HUES64 (cell line): ENCODE measurements around the gene GALNT17.

Experiments
- H3K27ac ChIP-seq: 2 replicates; pipeline ENCODE4 v1.7.0; 2013; ENCODE audit warnings: low read depth, low read length, inconsistent platforms
- H3K27me3 ChIP-seq: 2 replicates; pipeline ENCODE4 v1.6.1; 2013; ENCODE audit warnings: mild to moderate bottlenecking, low read length; ENCODE audit not compliant: insufficient read depth
- H3K36me3 ChIP-seq: 2 replicates; pipeline ENCODE4 v1.6.1; 2013; ENCODE audit warnings: mild to moderate bottlenecking, low read length; ENCODE audit not compliant: insufficient read depth
- H3K4me1 ChIP-seq: 2 replicates; pipeline ENCODE4 v1.6.1; 2013; ENCODE audit warnings: mild to moderate bottlenecking, low read length, moderate library complexity; ENCODE audit not compliant: insufficient read depth
- H3K4me3 ChIP-seq: 2 replicates; pipeline ENCODE4 v1.5.1; 2013; ENCODE audit warnings: mild to moderate bottlenecking, low read length, moderate library complexity
- H3K9ac ChIP-seq: 2 replicates; pipeline ENCODE4 v1.6.1; 2013; ENCODE audit warnings: mild to moderate bottlenecking, low read depth, low read length
- H3K9me3 ChIP-seq: 2 replicates; pipeline ENCODE4 v1.6.1; 2013; ENCODE audit warnings: low read depth, low read length; ENCODE audit not compliant: insufficient read depth
- WGBS: fragments of 150-250, 120-280 bp; methylation state at CpG from one replicate; pipeline ENCODE4 v1.1.7; 2013; ENCODE audit warnings: missing lambda C conversion rate; 5-methylcytosine and 5-hydroxymethylcytosine counted together

The GALNT17 gene

DNA sequence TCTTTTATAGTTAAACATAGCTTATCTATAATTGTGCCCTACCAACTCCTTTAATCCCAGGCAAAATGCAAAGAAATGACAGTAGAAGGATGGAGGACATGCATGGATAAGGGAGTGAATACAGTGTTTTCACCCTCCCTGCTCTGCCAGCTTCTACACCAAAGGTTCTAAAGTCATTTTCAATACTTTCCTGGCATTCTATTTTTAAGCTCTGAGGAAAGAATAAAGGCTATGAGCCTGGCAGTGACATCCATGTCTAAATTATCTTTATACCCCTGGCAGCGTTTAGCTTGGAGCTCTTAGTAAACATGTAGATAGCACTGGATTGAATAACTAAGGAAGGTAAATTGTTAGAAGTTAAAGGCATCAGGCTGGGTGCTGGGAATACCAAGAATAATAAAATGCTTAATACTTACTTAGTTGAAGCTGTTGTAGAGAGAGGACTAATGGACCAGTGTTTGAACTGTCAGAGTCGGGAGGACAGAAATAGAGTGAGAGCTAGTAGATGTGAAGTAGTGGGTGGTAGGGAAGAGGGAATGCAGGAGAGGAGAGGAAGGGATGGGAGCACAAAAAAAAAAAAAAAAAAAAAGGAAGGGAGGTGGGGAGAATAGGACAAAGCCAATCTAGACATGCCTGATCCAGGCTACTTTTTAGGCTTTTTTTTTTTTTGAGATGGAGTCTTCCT, 518.9 kb downstream of the GALNT17 start:
- Histone ChIP-seq H3K27ac (no peak overlapping the region), H3K36me3 (peaks cover 3% of the 10 kb centered on the region; the same call in 1 of the 2 replicates), H3K9ac (no peak overlapping the region), H3K27me3 (no peaks in the 10 kb centered on the region), H3K9me3 (peaks cover 7% of the 10 kb centered on the region; the same call in 1 of the 2 replicates), H3K4me1 (peaks cover 26% of the 10 kb centered on the region), H3K4me3 (no peak overlapping the region)
- WGBS: 76% methylated on average over 2 of the region's 2 CpGs

DNA sequence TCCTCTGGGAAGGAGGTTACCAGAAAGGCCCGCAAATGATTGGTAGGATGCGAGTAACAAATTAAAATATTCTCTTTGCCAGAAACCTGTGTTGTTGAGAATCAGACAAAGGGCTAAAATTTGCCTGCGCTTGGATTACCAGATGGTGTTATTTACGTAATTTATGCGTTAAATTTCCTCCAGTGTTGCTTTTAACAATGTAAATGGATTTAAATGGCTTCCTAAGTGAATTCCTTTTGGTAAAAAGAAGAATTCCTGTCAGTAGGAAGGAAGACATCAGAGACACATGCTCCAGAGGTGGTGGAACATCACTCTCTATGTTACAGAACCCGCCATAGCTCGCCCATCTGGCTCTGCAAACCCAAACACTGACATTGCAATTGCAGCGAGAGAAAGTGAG, 520.6 kb downstream of the GALNT17 start:
- peaks cover 26% of the 10 kb centered on the region for H3K4me1 ChIP-seq
- H3K36me3 ChIP-seq: no peaks in the 10 kb centered on the region
- no peak overlapping the region for H3K4me3 ChIP-seq
- no peaks in the 10 kb centered on the region for H3K27me3 ChIP-seq
- 56% methylated on average over 8 of the region's 8 CpGs for WGBS
- H3K9me3 ChIP-seq: peaks cover 7% of the 10 kb centered on the region; the same call in 1 of the 2 replicates
- H3K27ac ChIP-seq: peak overlapping the region; percentile 40; the same call in 1 of the 2 replicates
- H3K9ac ChIP-seq: peak overlapping the region; percentile 10; the same call in 1 of the 2 replicates

DNA sequence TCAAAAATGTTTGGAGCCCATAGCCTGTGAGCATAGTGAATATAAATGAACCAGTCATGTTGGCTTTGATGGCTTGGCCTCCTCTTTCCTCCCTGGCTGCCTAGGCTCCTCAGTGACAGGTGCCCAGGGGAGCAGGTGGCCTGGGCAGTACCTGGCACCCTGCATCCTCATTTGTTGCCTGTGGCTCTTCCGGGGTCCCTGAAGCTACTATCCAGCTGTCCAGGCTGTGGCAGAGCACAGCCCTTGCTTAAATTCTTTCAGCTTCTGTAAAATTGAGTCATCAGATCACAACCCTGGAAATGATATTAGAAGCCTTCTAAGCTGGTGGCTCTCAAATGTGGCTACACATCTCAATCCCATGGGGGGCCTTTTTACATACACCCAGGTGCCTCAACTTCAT, 525.4 kb downstream of the GALNT17 start:
- Histone ChIP-seq H3K27me3 (no peaks in the 10 kb centered on the region), H3K36me3 (no peaks in the 10 kb centered on the region)
- 100% methylated on average over 1 of the region's 1 CpG for WGBS

GRCh38 chr7:71659622-71660021, 527.7 kb downstream of the GALNT17 start:
- H3K4me1 ChIP-seq: 0 out of 2 replicates have a peak, but pooled peaks cover under 1% of the 10 kb centered on the region
- no peak overlapping the region for H3K27ac ChIP-seq
- no peak overlapping the region for H3K9ac ChIP-seq
- no peaks in the 10 kb centered on the region for H3K9me3 ChIP-seq
- WGBS: 94% methylated on average over 2 of the region's 2 CpGs
- no peaks in the 10 kb centered on the region for H3K27me3 ChIP-seq
- no peak overlapping the region for H3K4me3 ChIP-seq
- H3K36me3 ChIP-seq: no peaks in the 10 kb centered on the region

More for the DNA sequence above, 525.4 kb downstream of the GALNT17 start:
- Histone ChIP-seq H3K27ac (no peak overlapping the region), H3K4me3 (no peak overlapping the region), H3K9me3 (no peaks in the 10 kb centered on the region), H3K4me1 (peaks cover 6% of the 10 kb centered on the region), H3K9ac (no peak overlapping the region)

- no peaks in the 10 kb centered on the region for H3K9me3 ChIP-seq
- no peaks in the 10 kb centered on the region for H3K27me3 ChIP-seq
- 94% methylated on average over 1 of the region's 1 CpG for WGBS
- H3K4me3 ChIP-seq: no peak overlapping the region
- no peaks in the 10 kb centered on the region for H3K4me1 ChIP-seq
- H3K27ac ChIP-seq: no peak overlapping the region
- no peaks in the 10 kb centered on the region for H3K36me3 ChIP-seq
- H3K9ac ChIP-seq: no peak overlapping the region
Measured at GRCh38 chr7:71661671-71662224, 529.8 kb downstream of the GALNT17 start.

DNA sequence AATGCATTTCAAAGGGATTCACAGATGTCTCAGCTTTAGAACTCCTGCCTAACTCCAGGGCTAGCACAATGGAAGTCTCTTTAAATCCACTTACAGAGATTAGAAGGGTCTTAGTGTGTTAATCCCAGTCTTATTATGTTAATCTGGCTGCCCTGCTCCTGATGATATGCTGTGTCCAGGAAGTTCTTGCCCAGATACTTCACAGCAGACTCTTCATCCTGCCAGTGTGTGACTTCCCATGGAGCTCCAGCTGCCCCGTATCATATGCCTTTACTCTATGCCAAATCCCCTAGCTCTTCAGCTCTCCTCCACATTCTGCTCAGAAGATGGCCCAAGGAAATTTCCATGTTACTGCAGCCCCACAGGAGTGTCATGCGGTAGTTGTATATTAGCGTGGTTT, 533.8 kb downstream of the GALNT17 start:
- H3K9ac ChIP-seq: no peak overlapping the region
- H3K36me3 ChIP-seq: no peaks in the 10 kb centered on the region
- H3K4me1 ChIP-seq: no peaks in the 10 kb centered on the region
- no peak overlapping the region for H3K4me3 ChIP-seq
- H3K27ac ChIP-seq: no peak overlapping the region
- no peaks in the 10 kb centered on the region for H3K27me3 ChIP-seq
- H3K9me3 ChIP-seq: no peaks in the 10 kb centered on the region
- 97% methylated on average over 3 of the region's 3 CpGs for WGBS

GRCh38 chr7:71668572-71668971, 536.6 kb downstream of the GALNT17 start:
- no peaks in the 10 kb centered on the region for H3K9me3 ChIP-seq
- no peaks in the 10 kb centered on the region for H3K36me3 ChIP-seq
- no peaks in the 10 kb centered on the region for H3K27me3 ChIP-seq
- H3K27ac ChIP-seq: no peak overlapping the region
- no peak overlapping the region for H3K9ac ChIP-seq
- H3K4me1 ChIP-seq: no peaks in the 10 kb centered on the region
- WGBS: 90% methylated on average over 1 of the region's 1 CpG
- no peak overlapping the region for H3K4me3 ChIP-seq

DNA sequence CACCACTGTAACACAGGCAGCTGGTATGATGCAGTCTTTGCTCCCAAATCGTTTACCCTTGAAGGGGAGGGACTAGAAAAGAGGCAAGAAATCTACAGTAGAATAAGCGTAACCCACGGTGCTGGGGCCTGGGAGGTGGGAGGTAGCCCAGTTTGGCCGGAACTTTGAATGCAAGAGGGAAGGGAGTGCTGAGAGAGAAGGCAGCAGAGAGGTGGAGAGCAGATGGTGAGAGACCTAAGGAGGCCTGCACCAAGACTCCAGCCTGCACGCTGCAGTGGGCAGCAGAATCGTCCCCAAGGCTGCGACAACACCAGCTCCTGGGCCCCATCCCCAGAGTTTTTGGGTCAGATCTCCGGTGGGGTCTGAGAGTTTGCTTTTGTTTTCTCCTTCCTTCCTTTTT, 547.5 kb downstream of the GALNT17 start:
- Histone ChIP-seq H3K27ac (no peak overlapping the region), H3K4me1 (peaks cover 11% of the 10 kb centered on the region), H3K27me3 (no peaks in the 10 kb centered on the region), H3K4me3 (no peak overlapping the region), H3K9ac (no peak overlapping the region), H3K36me3 (peaks cover 9% of the 10 kb centered on the region), H3K9me3 (no peaks in the 10 kb centered on the region)
- WGBS: 69% methylated on average over 8 of the region's 8 CpGs

GRCh38 chr7:71682181-71682580, 550.2 kb downstream of the GALNT17 start:
- peak overlapping the region; percentile 89; the same call in 1 of the 2 replicates for H3K27ac ChIP-seq
- H3K27me3 ChIP-seq: no peaks in the 10 kb centered on the region
- no peaks in the 10 kb centered on the region for H3K9me3 ChIP-seq
- H3K9ac ChIP-seq: no peak overlapping the region
- H3K4me1 ChIP-seq: peaks cover 11% of the 10 kb centered on the region
- H3K36me3 ChIP-seq: peaks cover 4% of the 10 kb centered on the region
- H3K4me3 ChIP-seq: no peak overlapping the region
- WGBS: 80% methylated on average over 5 of the region's 5 CpGs

GRCh38 chr7:71682841-71683781, 551.2 kb downstream of the GALNT17 start:
- WGBS: 51% methylated on average over 21 of the region's 21 CpGs
- Histone ChIP-seq H3K27ac (peak overlapping the region; percentile 89; the same call in 1 of the 2 replicates), H3K9ac (peak overlapping the region; percentile 0; the same call in 1 of the 2 replicates), H3K9me3 (no peaks in the 10 kb centered on the region), H3K4me3 (no peak overlapping the region), H3K4me1 (peaks cover 11% of the 10 kb centered on the region), H3K27me3 (no peaks in the 10 kb centered on the region), H3K36me3 (no peaks in the 10 kb centered on the region; the same call in 1 of the 2 replicates)

DNA sequence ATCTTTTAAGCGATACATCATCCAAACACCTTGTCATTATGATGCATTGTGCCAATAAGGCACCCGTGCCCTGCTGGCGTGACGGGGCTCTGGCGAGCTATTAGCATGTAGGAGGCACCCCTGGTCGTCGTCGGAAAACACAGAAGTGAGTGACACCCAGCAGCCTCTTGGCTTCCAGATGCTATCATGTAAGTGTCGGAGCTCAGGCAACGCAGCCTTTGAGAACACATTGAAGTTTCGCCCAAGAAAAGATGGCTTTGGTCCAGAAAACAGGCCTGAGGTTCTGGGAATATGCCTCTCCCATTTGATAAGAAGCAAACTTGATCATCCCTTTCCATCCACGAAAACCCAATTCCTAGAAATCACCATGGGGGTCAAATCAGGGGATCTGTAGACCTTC, 555.3 kb downstream of the GALNT17 start:
- 96% methylated on average over 12 of the region's 12 CpGs for WGBS
- Histone ChIP-seq H3K27me3 (no peaks in the 10 kb centered on the region), H3K36me3 (peaks cover 2% of the 10 kb centered on the region; the same call in 1 of the 2 replicates), H3K9me3 (no peaks in the 10 kb centered on the region), H3K4me3 (no peak overlapping the region), H3K4me1 (peaks cover 11% of the 10 kb centered on the region), H3K27ac (no peak overlapping the region), H3K9ac (no peak overlapping the region)
